NCI-H1048 (cell line): Measurements from ENCODE around the gene AGBL1.

Experiments used
- DNase-seq: peaks from one replicate; lab custom pipeline; 2025; lab: John Stamatoyannopoulos, UW

Gene AGBL1

GRCh38 chr15:86322629-86323028 lies 243.0 kb downstream of the AGBL1 start:
- no peak for DNase-seq

GRCh38 chr15:86327230-86327865 lies 247.7 kb downstream of the AGBL1 start:
- no peak for DNase-seq

GRCh38 chr15:86328658-86329057 lies 249.0 kb downstream of the AGBL1 start:
- no peak for DNase-seq

GRCh38 chr15:86329311-86330013 lies 249.8 kb downstream of the AGBL1 start:
- DNase-seq: no peak

GRCh38 chr15:86333819-86334218 lies 254.1 kb downstream of the AGBL1 start:
- DNase-seq: no peak

GRCh38 chr15:86336051-86336788 lies 256.5 kb downstream of the AGBL1 start:
- no peak for DNase-seq

- no peak for DNase-seq
Observed at GRCh38 chr15:86337071-86337470, 257.4 kb downstream of the AGBL1 start.

- no peak for DNase-seq
Observed at GRCh38 chr15:86347245-86347644, 267.6 kb downstream of the AGBL1 start.

GRCh38 chr15:86349565-86349964 lies 269.9 kb downstream of the AGBL1 start:
- no peak for DNase-seq

GRCh38 chr15:86353213-86353612 lies 273.5 kb downstream of the AGBL1 start:
- no peak for DNase-seq

GRCh38 chr15:86355361-86355760 lies 275.7 kb downstream of the AGBL1 start:
- no peak for DNase-seq

- DNase-seq: no peak
Observed at GRCh38 chr15:86355801-86356200, 276.1 kb downstream of the AGBL1 start.

GRCh38 chr15:86362555-86362954 lies 282.9 kb downstream of the AGBL1 start:
- no peak for DNase-seq

- DNase-seq: no peak
Observed at GRCh38 chr15:86373147-86373546, 293.5 kb downstream of the AGBL1 start.

GRCh38 chr15:86375733-86376280 lies 296.1 kb downstream of the AGBL1 start:
- DNase-seq: no peak

- no peak for DNase-seq
Observed at GRCh38 chr15:86377914-86378313, 298.2 kb downstream of the AGBL1 start.

GRCh38 chr15:86382341-86382740 lies 302.7 kb downstream of the AGBL1 start:
- DNase-seq: no peak

GRCh38 chr15:86383611-86384010 lies 303.9 kb downstream of the AGBL1 start:
- no peak for DNase-seq

GRCh38 chr15:86384186-86384585 lies 304.5 kb downstream of the AGBL1 start:
- no peak for DNase-seq

GRCh38 chr15:86392296-86392695 lies 312.6 kb downstream of the AGBL1 start:
- no peak for DNase-seq

GRCh38 chr15:86392874-86393273 lies 313.2 kb downstream of the AGBL1 start:
- DNase-seq: no peak

GRCh38 chr15:86394866-86395265 lies 315.2 kb downstream of the AGBL1 start:
- DNase-seq: no peak
